GM18507 (cell line): Measurements from ENCODE around the gene MINDY4.

Experiments
- DNase-seq: peaks from one replicate; pipeline ENCODE4 v3.0.0; 2011; ENCODE audit warnings: low read depth; ENCODE audit not compliant: insufficient read length; ENCODE audit errors: extremely low spot score
- FAIRE-seq: peaks from 2 replicates; lab custom pipeline; 2011; peaks lifted over from hg19 to GRCh38; lab: Jason Lieb, UNC

MINDY4 gene

DNA sequence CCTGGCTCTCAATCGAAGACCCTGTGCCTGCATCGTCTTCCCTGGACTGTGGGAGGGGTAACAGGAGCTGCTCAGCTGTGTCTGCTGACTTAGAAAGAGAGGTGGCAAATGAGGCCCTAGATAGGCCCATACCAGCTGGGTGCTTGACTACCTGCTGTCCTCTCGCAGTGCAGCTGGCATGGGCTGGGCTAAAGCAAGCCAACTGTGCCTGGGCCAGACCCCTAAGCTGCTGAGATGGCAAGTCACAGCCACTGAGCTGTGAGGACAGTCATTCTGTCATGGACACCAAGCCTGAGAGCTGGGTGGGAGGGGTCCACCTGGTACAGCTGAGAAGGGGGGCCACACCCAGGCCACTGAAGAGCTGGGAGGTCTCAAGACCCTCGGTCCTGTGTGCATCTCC is 94.6 kb downstream of the MINDY4 start:
- no peak for DNase-seq
- FAIRE-seq, result no peak

DNA sequence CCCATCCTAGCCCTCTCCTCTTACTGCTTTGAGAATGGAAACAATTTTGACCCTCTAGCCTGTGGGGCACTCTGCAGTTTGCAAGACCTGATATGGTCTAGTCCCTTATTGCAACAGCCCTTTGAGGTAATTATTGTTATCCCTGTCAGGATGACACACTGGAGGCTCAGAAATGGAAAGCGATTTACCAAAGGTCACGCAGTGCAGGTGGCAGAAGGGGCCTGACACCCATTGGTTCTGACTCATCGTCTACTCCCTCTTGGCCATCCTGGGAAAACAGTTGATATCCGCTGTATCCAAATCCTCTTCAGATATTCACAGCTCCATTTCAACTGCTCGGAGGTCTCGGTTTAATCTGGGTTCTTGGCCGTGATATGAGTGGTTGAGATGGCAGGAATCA is 95.7 kb downstream of the MINDY4 start:
- DNase-seq, result no peak
- no peak for FAIRE-seq

DNA sequence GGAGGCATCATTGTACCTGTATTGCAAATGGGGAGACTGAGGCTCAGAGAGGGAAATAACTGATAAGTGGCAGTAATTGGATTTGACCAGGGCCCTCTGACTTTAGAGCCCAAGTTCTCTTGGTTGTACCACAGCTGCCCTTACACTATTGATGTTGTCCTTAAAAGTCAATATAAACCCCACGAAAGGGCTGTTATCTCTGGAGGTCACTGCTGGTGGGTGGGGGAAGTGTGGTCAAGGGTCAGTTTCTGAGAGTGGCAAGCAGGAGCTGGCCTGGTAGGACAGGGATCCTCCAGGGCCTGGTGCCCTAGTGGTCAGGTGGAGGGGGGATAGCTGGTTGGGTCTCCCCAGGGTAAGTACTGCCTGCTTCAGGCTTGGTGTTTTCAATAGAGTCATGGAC is 96.3 kb downstream of the MINDY4 start:
- DNase-seq, result no peak
- no peak for FAIRE-seq

DNA sequence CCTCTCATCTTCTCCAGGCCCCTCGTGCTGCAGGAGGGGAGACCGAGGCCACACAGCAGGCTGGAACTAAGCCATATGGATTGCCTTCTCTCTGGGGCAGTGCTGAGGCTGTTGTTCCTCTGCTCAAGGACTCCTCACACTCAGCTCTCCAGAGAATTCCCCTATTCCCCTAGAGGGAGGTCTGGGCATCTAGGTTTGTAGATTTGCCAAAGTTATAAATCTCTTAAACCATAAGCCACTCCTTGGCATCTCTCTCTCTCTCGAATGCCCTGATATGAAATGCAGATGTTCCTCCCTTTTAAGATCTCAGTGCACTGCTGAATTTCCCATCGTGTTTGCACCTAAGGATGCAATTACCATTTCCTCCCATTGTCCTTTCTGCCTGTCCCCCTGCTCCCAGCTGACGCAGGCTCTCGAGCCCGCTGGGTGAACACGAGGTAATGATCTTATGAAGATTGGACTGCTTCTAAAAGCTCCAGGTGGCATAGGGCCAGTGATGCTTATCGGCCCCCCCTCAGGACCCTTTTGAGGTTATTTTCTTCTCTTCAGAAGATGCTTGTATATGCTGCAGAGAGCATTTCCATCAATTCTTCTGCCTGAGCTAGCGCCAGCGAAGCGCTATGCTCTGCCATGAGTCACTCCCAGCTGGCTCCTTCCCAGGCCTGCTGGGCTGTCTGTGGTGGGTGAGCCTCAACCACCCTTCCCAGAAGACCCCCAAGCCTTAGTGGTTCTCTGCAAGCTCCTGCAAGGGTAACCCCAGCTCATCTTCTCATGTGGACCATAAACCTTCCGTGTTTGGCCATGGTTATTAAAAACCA is 98.8 kb downstream of the MINDY4 start:
- DNase-seq (no peak), FAIRE-seq (no peak)

DNA sequence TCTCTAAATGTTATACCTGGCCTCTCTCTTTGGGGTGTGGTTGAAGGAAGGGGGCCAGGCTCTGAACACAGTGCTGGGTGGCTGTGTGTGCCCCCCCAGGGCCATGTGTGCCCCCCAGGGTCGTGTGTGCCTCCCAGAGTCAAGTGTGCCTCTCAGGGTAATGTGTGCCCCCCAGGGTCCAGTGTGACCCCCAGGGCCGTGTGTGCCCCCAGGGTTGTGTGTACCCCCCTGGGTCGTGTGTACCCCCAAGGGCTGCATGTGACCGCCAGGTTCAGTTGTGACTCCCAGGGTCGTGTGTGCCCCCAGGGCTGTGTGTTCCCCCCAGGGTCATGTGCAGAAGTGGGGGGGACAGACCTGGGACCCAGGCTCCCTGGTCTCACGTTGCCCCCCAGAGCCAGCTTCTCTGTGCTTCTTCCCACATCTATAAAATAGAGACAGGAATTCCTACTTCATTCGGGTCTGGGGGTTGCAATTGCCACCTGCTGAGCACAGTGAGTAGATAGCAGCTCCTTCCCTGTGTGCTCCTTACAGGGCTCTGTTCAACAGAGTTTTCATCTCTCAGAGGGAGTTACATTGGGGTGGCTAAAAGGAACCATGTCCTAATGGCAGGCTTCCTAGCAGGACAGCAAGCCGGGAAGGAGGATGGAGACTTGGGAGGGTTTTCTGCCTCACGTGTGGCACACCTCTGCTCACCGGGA is 99.8 kb downstream of the MINDY4 start:
- DNase-seq, result no peak
- no peak for FAIRE-seq

DNA sequence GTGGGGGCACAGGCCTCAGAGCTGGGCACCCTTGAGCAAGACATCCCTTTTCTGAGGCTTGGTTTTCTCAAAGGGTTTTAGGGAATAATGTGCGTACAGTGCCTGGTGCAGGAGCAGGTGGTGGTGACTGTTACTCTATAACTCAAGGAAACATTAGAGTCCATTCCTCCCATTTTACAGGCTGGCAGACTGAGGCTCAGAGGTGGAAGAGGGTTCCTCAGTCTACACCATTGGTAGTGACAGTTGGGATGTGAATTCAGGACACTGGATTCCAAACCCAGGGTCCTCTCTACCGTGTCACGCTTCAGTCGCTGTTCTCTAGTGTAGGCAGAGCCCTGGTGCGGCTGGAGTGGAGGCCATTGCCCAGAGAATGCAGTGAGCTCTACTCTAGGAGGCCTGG is 100.4 kb downstream of the MINDY4 start:
- FAIRE-seq, result no peak
- no peak for DNase-seq

DNA sequence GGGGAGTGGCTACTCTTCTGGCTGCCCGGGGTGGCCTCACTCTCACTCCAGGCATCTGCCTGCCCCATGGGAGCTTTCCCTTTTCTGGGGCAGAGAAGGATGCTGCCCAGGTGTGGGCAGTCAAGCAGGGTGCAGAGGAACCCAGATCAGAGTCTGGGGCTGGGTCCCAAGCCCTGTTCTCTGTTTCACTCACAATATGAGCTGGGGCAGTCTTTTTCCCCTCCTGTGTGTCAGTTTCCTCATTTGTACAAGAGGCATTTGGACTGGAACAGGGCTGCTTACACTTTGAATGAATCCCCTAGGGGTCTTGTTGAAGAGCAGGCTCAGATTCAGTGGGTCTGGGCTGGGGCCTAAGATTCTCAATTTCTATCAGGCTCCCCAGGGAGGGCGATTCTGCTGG is 102.0 kb downstream of the MINDY4 start:
- no peak for FAIRE-seq

DNA sequence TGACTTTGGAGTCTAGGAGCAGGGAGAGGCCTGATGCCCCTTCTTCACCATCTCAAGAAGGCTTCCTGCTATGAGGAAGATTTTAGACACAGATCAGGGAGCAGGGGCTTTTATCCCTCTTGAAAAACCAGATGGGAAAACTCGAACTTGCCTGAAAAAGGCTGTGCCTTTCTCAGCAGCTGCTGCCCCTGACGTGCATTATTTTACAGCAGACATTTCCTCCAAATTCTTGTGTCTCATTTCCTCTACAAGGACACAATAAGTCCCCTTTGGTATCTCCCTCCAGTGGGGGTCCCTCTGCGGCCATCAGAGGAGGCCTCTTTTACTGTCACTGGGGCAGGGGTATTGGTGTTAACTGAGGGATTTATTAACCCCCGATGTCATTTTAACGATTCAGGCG is 102.4 kb downstream of the MINDY4 start:
- FAIRE-seq, result no peak
- no peak for DNase-seq

More for the DNA sequence above, 102.0 kb downstream of the MINDY4 start:
- DNase-seq, result no peak

DNA sequence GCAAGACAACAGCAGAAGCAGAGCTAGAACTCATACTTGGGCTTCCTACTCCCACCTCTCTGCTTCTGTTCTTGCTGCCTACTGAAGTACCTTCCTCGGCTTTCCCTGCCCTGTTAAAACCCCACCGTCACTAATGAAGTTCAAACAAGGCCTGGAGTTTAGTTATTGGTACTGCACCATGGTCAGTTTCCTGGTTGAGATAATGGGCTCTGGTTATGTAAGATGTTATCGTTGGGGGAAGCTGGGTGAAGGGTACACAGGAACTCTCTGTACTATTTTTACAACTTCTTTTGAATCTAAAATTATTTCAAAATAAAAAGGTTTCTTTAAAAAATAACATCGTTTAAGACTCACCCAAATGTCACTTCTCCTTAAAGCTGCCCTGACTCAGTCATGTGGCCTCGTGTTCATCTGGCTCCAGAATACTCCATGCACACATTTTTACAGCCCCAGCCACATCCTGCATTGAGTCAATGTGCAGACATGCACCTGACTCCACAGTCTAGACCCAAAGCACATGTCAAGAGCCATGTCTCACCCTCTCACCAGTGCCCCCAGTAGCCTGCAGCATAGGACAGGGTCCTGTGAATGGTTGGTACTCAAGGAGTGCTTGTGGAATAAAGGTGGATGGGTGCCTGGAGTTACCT is 103.6 kb downstream of the MINDY4 start:
- no peak for DNase-seq
- no peak for FAIRE-seq

DNA sequence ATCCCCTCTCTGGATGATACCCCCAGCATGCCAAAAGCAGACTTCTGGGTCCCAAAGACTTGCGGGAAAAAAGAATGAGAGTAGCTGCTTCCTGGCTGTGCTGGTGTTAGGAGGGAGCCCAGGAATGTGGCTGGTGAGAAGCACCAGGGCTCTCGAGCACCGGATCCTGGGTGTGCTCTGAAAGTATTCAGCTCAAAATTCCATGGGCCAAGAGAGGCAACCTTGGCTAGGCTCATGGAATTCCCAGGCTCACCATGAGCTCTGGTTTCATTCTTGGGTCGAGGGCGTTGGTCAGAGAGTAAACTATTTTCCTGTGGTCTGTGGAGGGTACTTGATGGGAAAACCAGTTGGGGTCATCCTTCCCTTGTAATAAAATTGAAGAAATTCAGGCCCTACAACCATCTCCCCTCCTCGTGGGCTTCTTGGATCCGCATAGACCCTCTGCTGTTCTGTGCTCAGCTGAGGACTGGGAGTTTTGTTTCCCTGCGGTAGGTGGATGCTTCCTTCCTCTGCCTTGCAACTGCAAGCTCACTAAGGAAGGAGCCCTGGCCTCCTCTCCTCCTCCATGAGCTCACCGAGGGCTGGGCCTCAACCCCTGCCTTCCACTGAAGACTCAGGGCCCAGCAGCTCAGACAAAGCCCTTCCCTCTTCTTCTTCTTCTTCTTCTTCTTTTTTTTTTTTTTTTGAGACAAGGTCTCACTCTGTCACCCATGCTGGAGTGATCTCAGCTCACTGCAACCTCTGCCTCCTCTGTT is 106.0 kb downstream of the MINDY4 start:
- DNase-seq (no peak), FAIRE-seq (no peak)

DNA sequence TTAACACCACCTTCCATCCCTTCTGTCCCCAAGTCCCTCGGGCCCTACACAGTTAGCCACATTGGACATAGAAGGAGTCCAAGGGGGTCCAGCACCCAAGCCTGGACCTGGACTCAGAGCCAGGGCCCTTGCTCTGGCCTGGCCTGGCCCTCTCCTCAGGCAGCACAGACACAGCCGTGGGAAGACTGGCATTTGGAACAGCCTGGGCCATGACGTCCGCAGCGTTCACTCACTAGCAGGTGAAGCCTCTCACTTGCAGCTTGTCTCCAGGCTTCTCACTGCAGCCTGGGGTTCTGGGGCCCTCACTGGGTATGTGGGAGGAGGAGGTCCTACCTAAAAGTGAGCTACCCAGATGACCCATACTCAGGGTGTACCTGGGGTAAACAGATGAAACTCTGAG is 106.8 kb downstream of the MINDY4 start:
- no peak for DNase-seq
- FAIRE-seq, result no peak

DNA sequence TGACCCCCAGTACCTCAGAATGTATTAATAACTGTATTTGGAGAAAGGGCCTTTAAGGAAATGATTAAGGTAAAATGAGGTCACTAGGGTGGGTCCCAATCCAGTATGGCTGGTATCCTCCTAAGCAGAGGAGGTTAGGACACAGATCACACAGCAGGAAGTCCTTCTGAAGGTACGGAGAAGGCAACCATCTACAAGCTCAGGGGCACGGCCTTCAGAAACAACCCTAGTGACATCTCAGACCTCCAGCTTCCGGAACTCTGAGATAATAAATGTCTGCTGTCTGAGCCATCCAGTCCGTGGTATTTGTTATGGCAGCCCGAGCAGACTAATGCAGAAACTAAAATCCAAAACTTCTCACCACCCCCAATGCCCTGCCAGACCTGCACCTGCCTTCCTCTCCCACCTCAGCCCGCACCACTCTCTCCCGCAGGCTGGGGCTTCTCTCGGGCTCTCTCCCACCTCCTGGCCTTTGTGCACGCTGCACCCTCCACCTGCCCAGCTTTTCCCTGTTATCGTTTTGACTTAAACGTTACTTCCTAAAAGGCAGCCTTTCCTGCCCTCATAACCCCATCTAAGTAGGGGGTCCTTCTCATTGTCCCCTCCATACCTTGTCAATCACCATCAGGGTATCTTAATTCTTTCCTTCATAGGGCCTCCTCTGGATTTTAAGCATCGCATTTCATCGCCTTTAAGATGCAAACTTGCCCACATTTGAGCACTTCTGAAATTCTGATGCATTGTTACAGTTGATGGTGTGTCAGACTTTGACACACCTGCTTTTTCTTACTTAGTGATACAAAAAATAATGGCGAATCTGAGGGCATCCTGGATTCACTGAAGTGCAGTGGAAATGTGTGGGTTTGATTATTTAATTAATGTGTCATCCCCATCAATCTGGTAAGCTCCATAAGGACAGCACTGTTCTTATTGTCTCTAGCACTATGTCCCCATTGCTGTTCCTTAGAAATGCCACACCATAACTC is 108.2 kb downstream of the MINDY4 start:
- FAIRE-seq, result no peak

DNA sequence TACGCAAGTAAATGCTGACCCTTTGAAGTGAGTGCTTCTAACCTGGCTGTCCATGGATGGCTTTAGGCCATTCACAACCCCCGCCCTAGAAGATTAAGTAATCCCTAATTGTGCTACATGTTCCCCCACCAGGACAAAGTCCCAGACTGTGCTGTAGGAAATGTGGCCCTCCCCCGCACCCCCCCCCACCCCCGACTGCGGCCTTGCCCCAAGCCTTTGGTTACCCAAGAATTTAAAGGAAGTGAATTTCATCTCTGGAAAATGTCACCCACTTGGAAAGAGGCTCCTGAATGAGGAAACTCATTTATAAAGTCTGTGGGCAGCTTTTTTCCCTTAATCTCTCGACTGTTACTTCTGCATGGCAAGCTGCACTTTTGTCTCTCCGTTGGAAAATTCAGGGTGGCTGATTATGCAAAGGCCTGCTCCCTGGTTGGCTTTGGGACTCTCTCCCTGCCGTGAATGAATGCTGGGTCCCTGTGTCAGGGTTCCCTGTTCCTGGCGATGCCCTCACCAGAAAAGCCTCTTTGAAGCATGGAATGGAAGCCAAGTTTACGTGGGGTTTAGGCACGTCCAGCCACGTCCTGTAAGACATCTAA is 109.0 kb downstream of the MINDY4 start:
- no peak for FAIRE-seq
- DNase-seq, result no peak

More for the DNA sequence above, 108.2 kb downstream of the MINDY4 start:
- no peak for DNase-seq

DNA sequence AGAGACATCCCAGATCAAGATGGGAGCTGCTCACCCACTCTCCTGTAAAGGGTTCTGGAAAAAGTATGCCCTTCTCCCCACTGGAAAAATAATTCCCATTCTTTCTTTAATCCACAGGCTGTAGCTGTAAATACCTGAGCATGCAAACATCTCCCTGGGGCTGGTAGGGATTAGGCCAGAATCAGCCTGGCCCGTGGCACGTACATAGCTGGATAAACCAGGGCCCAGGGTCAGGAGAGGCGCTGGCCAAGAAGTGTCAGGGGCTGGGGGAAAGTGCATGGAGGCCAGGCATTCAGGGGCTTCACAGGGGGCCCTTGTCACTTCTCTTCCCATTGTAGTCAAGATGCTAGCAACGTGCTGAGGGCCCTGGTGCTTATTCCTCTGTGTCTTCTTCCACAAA is 109.7 kb downstream of the MINDY4 start:
- no peak for DNase-seq
- no peak for FAIRE-seq

DNA sequence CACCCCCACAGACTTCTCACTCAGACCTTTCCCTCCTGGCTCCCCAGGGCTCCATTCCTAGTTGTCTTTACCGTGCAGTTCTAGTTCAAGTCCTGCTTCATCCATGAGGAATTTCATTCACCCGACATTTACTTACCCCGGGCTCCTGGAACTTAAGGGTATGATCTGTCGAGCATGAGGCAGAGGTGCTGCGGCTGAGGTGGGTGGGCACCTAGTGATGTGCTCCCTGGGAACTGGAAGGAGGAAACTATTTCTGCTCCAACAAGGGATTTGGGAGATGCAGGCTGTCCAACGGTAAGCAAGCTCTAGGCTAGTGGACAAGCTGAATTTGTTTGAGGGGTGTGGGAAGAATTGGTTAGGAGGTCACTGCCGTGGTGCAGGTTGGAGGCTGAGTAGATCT is 110.2 kb downstream of the MINDY4 start:
- DNase-seq (no peak), FAIRE-seq (no peak)

DNA sequence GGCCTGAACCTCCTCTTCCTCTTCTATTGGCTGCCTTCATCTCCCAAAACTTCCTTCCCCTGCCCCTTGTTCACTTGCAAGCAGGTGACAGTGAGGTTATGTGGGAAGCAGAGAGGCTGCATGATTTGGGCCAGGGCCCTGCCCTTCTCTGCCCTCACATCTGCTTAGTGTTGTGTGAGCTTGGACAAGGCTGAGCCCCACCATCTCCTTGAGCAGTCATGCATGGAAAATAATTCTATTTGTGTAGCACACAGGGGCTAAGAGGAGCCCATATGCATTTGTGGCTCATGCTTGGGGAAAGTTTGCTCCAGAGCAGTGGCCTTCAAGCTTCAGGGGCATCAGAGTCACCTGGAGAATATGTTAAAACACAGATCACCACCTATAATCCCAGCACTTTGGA is 113.7 kb downstream of the MINDY4 start:
- no peak for DNase-seq
- FAIRE-seq, result no peak

DNA sequence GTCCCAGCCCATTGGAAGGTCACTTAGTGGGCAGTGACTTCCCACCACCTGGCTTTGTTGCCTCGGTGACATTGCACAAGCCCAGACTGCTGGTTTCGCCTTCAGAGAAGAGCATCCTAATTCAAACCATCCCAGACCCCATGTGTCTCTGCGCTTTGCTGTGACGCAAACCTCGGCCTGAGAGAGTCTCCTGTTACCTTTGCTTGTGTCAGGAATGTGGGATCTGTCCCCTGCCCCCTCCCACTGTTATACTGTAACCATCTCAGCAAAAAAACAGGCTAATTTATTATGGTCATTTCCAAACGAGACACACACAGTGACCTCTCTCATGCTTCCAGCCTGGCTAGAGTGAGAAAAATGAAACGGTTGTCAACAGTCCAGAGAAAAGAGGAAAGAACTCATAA is 115.4 kb downstream of the MINDY4 start:
- DNase-seq (no peak), FAIRE-seq (no peak)

DNA sequence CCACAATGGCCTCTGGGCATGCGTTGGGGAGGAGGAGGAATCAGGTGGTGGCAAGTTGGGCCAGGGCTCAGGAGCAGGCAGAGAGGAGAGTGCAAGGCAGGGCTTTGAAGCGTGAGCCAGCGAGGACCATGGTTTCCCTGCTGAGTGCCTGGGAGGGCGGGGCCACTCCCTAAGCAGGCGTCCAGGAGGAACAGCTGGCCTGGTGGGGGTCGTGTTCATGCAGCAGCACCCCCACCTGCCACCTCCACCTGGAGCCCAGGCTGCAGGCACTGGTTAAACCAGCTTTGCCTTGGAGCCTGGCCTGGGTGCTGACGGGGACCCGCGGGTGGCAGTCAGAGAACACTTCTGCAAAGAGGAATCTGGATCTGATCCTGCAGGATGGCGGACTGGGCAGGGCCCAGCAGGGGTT is 116.3 kb downstream of the MINDY4 start:
- FAIRE-seq (no peak), DNase-seq (no peak)
